GM21717 (cell line): ENCODE measurements around the gene APBB2.

Experiments used
- ATAC-seq: cut with Tn5 transposase; IDR thresholded peaks from one replicate; pipeline ENCODE4 v1.9.1; 2021; ENCODE audit warnings: mild to moderate bottlenecking, moderate library complexity; ENCODE audit not compliant: unreplicated experiment

The APBB2 gene

GRCh38 chr4:41216294-41217019 lies 2.1 kb upstream of the APBB2 start:
- peak; percentile 44 for ATAC-seq

- no peak for ATAC-seq
Measured at GRCh38 chr4:41215969-41216293, 1.6 kb upstream of the APBB2 start.

- no peak for ATAC-seq
Measured at GRCh38 chr4:41215155-41215554, 813 bp upstream of the APBB2 start.

DNA sequence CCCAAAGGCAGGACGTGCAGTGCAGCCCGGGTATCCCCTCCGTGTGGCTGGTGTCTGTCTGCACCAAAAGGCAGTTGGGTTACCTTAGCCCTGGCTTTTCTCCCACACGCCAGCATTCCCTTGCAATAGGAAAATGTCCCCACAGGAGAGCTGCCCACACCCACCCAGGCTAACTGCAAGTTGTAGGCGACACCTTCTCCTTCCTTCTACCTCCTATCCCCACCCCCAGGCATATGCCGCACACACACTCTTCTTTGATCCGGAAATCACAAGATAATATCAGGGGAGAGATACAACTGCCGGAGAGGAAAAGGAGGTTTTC lies 444 bp upstream of the APBB2 start:
- ATAC-seq = peak; percentile 1

GRCh38 chr4:41213625-41214135 lies 662 bp downstream of the APBB2 start:
- ATAC-seq = peak; percentile 17

- no peak for ATAC-seq
Measured at GRCh38 chr4:41212616-41213203, 1.6 kb downstream of the APBB2 start.

- ATAC-seq = no peak
Measured at GRCh38 chr4:41211951-41212615, 2.3 kb downstream of the APBB2 start.

DNA sequence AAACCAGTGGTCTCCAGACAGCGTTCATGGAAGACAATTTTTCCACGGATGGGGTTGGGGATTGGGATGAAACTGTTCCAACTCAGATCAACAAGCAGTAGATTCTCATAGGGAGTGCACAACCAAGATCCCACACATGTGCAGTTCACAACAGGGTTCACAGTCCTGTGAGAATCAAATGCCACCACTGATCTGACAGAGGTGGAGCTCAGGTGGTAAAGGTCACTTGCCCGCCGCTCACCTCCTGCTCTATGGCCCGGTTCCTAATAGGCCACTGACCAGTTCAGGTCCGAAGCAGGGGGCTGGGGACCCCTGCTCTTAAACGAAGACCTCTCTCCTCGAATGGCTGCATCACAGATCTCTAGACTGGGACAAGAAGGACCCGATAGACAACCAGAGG lies 4.4 kb downstream of the APBB2 start:
- no peak for ATAC-seq

DNA sequence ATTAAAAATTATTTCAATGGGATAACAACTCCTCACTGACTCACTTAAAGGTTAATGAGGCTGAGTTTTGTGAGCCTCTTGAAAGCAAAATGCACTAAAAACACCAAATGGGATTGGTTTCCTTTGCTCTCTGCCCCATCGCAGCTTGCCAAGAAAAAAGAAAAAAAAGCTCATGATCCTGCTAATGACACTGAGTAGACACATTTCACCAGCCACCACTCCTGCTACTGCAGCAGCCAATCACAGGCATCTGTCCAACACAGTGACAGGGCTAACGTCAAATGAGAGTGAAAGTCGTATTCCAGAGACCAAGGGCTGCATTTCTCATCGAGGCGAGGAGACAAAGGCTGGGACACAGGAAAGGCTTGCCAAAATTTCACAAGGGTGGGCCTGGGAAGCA lies 5.2 kb downstream of the APBB2 start:
- ATAC-seq = no peak

- ATAC-seq = no peak
Measured at GRCh38 chr4:41207291-41207831, 7.0 kb downstream of the APBB2 start.

- no peak for ATAC-seq
Measured at GRCh38 chr4:41205854-41206460, 8.4 kb downstream of the APBB2 start.

GRCh38 chr4:41205130-41205529 lies 9.2 kb downstream of the APBB2 start:
- no peak for ATAC-seq

GRCh38 chr4:41204400-41204978 lies 9.9 kb downstream of the APBB2 start:
- no peak for ATAC-seq

DNA sequence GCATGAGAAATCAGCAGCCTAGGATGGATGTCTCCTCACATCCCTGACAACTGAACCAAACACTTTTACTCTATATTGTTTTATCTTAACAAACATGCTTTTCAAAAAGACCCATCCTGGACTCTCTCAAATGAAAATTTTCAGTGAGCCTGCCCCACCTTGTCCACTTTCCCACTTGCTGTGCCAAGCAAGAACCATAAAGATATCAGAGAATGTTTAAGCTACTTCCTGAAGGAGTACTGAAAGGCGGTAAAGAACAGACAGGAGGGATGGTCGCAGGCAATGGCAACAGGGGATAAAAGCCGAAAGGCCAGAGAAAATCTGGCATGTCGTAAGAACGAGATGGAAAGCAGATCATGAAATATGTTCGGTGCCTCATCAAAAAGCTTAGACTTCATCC lies 10.5 kb downstream of the APBB2 start:
- no peak for ATAC-seq

DNA sequence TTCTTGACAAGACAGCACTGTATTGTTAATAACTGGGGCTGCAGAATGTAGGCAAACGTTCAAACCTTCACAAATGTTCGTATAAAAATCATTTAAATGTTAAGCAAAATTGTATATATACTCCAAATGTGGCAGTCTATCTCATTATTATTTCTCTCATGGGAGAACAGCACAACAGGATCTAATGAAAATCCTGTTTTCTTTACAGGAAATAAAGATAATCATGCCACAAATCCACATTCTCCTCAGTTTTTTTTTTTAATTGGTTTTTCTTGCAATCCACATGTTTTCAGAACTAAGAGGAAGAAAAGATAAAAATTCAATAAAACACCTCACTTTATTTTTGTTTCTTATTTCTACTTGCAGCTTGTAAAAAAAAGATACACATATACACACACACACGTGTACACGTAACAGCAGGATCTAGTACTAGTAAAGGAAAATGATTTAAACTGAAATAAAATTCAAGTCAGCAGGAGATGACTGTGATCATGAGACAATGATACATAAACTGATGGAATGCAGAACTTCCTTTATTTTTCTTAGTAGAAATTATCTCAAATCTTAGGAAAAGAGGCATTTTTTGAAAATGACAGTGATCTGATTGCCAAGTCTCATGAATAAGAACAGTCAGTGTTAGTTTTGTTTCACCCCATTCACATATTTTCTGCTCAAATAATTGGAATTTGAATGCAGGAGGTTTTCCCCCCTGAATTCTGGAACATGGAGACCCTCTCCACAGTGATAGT lies 11.3 kb downstream of the APBB2 start:
- ATAC-seq = no peak

DNA sequence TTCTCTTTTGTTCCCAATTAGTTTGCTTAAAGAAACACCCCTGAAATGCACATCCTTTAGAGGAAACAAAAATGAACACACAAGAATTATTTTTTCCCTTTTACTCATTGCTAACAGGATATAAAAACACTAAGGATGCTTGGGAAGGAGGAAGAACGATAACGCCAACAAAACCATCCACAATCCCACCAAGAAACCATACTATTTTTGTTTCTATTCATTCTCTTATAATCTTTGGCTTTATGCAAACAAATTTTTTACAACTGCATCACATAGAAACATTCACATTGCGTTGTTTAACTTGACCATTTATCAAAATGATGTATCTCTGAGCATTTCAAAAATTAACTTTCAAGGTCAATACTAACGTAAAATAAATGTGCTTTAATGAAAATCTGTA lies 12.0 kb downstream of the APBB2 start:
- ATAC-seq = no peak

GRCh38 chr4:41200486-41201017 lies 13.8 kb downstream of the APBB2 start:
- ATAC-seq = no peak

DNA sequence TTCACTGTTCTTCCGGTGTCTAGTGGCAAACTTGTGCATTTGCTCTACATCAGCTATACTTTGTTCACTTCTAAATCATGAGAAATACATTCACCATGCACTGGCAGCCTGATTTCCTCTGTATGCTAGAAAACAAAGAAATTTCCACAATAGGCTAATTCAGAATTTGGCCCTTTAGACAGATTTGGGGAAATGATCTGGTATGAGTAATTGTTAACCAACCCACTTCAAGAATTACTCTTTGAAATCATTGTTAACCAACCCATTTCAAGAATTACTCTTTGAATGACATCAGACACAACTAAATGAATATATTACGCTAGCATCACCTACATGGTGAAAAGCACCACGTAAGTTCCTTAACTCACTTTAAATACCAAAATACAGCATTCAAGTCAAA lies 14.6 kb downstream of the APBB2 start:
- no peak for ATAC-seq

DNA sequence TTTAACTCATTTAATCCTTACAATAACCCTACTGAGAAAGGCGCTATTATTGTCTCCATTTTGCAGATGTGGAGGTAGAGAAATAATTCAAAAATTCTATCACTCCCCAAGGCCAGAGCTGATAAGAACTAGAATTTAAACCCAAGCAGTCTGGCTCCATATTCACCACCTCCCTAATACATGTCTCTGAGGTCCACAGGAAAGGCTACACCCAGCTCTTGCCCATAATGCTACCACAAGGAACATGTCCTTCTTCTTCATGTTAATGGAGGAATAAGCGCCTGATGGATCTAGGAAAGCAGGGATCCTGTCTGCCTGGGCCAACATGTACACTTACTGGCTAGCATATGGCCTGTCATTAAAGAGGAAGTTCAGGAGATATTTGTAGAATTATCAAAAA lies 16.3 kb downstream of the APBB2 start:
- ATAC-seq = no peak

DNA sequence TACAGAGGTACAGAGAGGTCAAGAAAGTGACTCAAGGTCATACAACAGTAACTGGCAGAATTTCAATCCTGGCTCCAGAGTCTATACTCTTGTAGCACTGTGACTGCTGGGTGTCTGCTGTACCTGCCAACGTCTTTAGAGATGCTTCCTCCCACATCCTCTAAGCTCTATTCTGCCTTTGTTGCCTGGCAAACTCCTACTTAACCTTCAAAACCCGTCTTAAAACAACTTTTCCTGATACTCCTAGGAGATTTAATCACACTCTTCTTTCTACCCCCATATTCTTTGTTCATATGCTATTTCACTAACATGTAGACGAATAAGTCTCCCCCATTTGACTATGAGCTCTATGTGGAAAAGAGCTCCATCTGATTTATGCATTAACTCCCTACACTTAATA lies 16.8 kb downstream of the APBB2 start:
- no peak for ATAC-seq
